CD4-positive, alpha-beta T cell (primary cell): ENCODE data around the gene CIRBP. TPM values are rescaled to one million over a fixed set of nuclear protein-coding genes. Genes with fewer than 3 reads are reported as not detected.

Experiments
- ATAC-seq: fragments of 200-7000 bp; cut with Tn5 transposase; one replicate; pipeline ENCODE4 v1.10.0; 2022; ENCODE audit warnings: mild to moderate bottlenecking; ENCODE audit not compliant: poor library complexity
- CTCF ChIA-PET: fragments of 350-600 bp; sonication (Branson Sonifier 250); formaldehyde crosslinking; loops from one replicate; lab custom pipeline; 2021; ENCODE audit warnings: antibody characterized with exemption, inconsistent platforms; lab: Charles Lee
- POLR2A ChIA-PET: fragments of 350-600 bp; sonication (Branson Sonifier 250); formaldehyde crosslinking; loops from one replicate; lab custom pipeline; 2021; ENCODE audit warnings: antibody characterized with exemption, inconsistent platforms; lab: Charles Lee
- DNase-seq, 14 experiments: peaks; one replicate each; pipeline ENCODE4 v3.0.0-alpha.2; 2013 to 2020; ENCODE audit warnings: mixed read lengths in 2 of 14
- H3K27ac ChIP-seq, 2 donors: one replicate each; pipeline versions ENCODE4 v1.5.1 to v1.7.0; 2013; ENCODE audit warnings: low read length in 2 of 2, low read depth in 1 of 2, mild to moderate bottlenecking in 1 of 2
- H3K27me3 ChIP-seq, 2 experiments: 1 replicate in 1 of 2; 2 replicates in 1 of 2; pipeline versions ENCODE4 v1.6.1 to v1.7.0; 2013; ENCODE audit warnings: low read length in 2 of 2, control low read depth in 1 of 2, mild to moderate bottlenecking in 1 of 2, moderate library complexity in 1 of 2; ENCODE audit not compliant: insufficient read depth in 2 of 2, control insufficient read depth in 1 of 2
- H3K36me3 ChIP-seq: one replicate; pipeline ENCODE4 v1.6.1; 2013; ENCODE audit warnings: low read length, control low read depth; ENCODE audit not compliant: insufficient read depth
- H3K4me1 ChIP-seq: one replicate; pipeline ENCODE4 v1.6.1; 2013; ENCODE audit warnings: low read length, control low read depth; ENCODE audit not compliant: insufficient read depth
- H3K4me3 ChIP-seq: one replicate; pipeline ENCODE4 v1.5.1; 2013; ENCODE audit warnings: mild to moderate bottlenecking, low read length, moderate library complexity
- H3K9me3 ChIP-seq, 2 experiments: 1 replicate in 1 of 2; 2 replicates in 1 of 2; pipeline versions ENCODE4 v1.6.1 to v1.7.0; 2013; ENCODE audit warnings: low read length in 2 of 2, mild to moderate bottlenecking in 2 of 2, control low read depth in 1 of 2, moderate library complexity in 1 of 2; ENCODE audit not compliant: control insufficient read depth in 1 of 2, insufficient read depth in 1 of 2
- H3K27ac Mint-ChIP-seq: one replicate; pipeline ENCODE4 v1.8.0; 2020; ENCODE audit warnings: mixed read lengths
- H3K27me3 Mint-ChIP-seq: one replicate; pipeline ENCODE4 v1.8.0; 2021; ENCODE audit warnings: mixed read lengths
- H3K36me3 Mint-ChIP-seq: one replicate; pipeline ENCODE4 v1.8.0; 2021; ENCODE audit warnings: low read depth, mixed read lengths
- H3K4me1 Mint-ChIP-seq: one replicate; pipeline ENCODE4 v1.8.0; 2021; ENCODE audit warnings: low read depth, mixed read lengths
- H3K4me3 Mint-ChIP-seq: one replicate; pipeline ENCODE4 v1.8.0; 2020; ENCODE audit warnings: mild to moderate bottlenecking, mixed read lengths
- H3K9me3 Mint-ChIP-seq: one replicate; pipeline ENCODE4 v1.8.0; 2020; ENCODE audit warnings: mixed read lengths
- CTCF ChIP-seq: fragments of 200-600 bp; IDR thresholded peaks from one replicate; pipeline ENCODE4 v1.8.0; 2022; ENCODE audit warnings: antibody characterized with exemption, mild to moderate bottlenecking
- intact Hi-C, 2 experiments: fragments of 100-400 bp; cut with DNase I in 1 of 2; cut with micrococcal nuclease in 1 of 2; formaldehyde crosslinking; loops; one replicate each; pipeline versions ENCODE4 v1.15.1 to v1.9.0; 2023 to 2025; cut with DNase I, micrococcal nuclease
- total RNA-seq, 174 experiments: library from RNA in 2 of 174; stranded (reverse) in 2 of 174; gene quantifications; one replicate each; pipeline ENCODE4 v1.2.3 and lab custom pipeline; 2021 to 2026

CIRBP gene
- total RNA-seq, 2 experiments from 2014 or later: 614 to 628 TPM

- Mint-ChIP-seq H3K27me3 (no peaks in the 10 kb centered on the region), H3K36me3 (peaks cover 25% of the 10 kb centered on the region), H3K4me3 (peak overlapping the region; percentile 97), H3K27ac (peak overlapping the region; percentile 92), H3K9me3 (no peaks in the 10 kb centered on the region), H3K4me1 (peaks cover 10% of the 10 kb centered on the region)
- Histone ChIP-seq H3K9me3 (no peaks in the 10 kb centered on the region), H3K4me1 (peaks cover 55% of the 10 kb centered on the region), H3K4me3 (peak overlapping the region; percentile 71), H3K36me3 (peaks cover 19% of the 10 kb centered on the region), H3K27me3 (no peaks in the 10 kb centered on the region), H3K27ac (peak overlapping the region; percentile 69 to 86)
- DNase-seq (peak; percentile 90 to 99 (median 96)), ATAC-seq (peak; percentile 55)
- CTCF ChIA-PET: interaction anchor here (0.7 to 1.1 kb wide), 5 partner anchors 12 to 28 kb away, joined by 3 to 12 read pairs (median 4); no protein-coding TSS in a partner anchor
- POLR2A ChIA-PET: interaction anchor here (0.9 to 2.3 kb wide), 7 partner anchors 11 to 26 kb away, joined by 3 to 57 read pairs (median 9); partner anchors contain the start of genes CIRBP and FAM174C
- intact Hi-C loops: loop anchor here (1.0 to 10.0 kb wide), 5 partner anchors 10 to 455 kb away; partner anchors contain the start of genes CNN2 (in 1 of the 2), PTBP1 (in 1 of the 2), RNU6-2 (in 1 of the 2) and TMEM259 (in 1 of the 2)
- TF ChIP-seq CTCF: no peak
These were observed 19.7 kb upstream of the CIRBP start for GRCh38 chr19:1249298-1249989.

- Histone ChIP-seq H3K27me3 (no peaks in the 10 kb centered on the region), H3K36me3 (peaks cover 24% of the 10 kb centered on the region), H3K27ac (peak overlapping the region; percentile 61 to 86), H3K4me1 (peaks cover 55% of the 10 kb centered on the region), H3K4me3 (peak overlapping the region; percentile 71), H3K9me3 (no peaks in the 10 kb centered on the region)
- POLR2A ChIA-PET: interaction anchor here (0.9 to 2.3 kb wide), 6 partner anchors 10 to 25 kb away, joined by 3 to 57 read pairs (median 6); partner anchors contain the start of genes CIRBP and FAM174C
- peak overlapping the region; percentile 97 for H3K4me3 Mint-ChIP-seq
- H3K36me3 Mint-ChIP-seq: peaks cover 30% of the 10 kb centered on the region
- DNase-seq: no peak
- intact Hi-C loops: loop anchor here (1.0 to 10.0 kb wide), 6 partner anchors 9 to 455 kb away; partner anchors contain the start of genes CNN2 (in 1 of the 2), PTBP1 (in 1 of the 2), RNU6-2 (in 1 of the 2) and TMEM259 (in 1 of the 2)
- no peak for ATAC-seq
- CTCF ChIA-PET: no interaction called here
- no peaks in the 10 kb centered on the region for H3K9me3 Mint-ChIP-seq
- TF ChIP-seq CTCF: no peak
- H3K27me3 Mint-ChIP-seq: no peaks in the 10 kb centered on the region
- peak overlapping the region; percentile 92 for H3K27ac Mint-ChIP-seq
- peaks cover 11% of the 10 kb centered on the region for H3K4me1 Mint-ChIP-seq
These were observed 19.1 kb upstream of the CIRBP start for GRCh38 chr19:1249990-1250436.

GRCh38 chr19:1250437-1251260 is 18.5 kb upstream of the CIRBP start:
- H3K4me1 ChIP-seq: peaks cover 56% of the 10 kb centered on the region
- ChIA-PET POLR2A (interaction anchor here (0.9 to 3.7 kb wide), 7 partner anchors 9 to 25 kb away, joined by 3 to 193 read pairs (median 9); partner anchors contain the start of genes CIRBP and FAM174C), CTCF (no interaction called here)
- no peaks in the 10 kb centered on the region for H3K9me3 Mint-ChIP-seq
- H3K36me3 ChIP-seq: peaks cover 30% of the 10 kb centered on the region
- H3K9me3 ChIP-seq: no peaks in the 10 kb centered on the region
- peak overlapping the region; percentile 87 for H3K4me3 ChIP-seq
- DNase-seq (peak in 12 of 14 experiments; percentile 50 to 87 (median 65)), ATAC-seq (no peak)
- peaks cover 36% of the 10 kb centered on the region for H3K36me3 Mint-ChIP-seq
- H3K27ac ChIP-seq: peak overlapping the region; percentile 87
- H3K27ac Mint-ChIP-seq: peak overlapping the region; percentile 97
- no peaks in the 10 kb centered on the region for H3K27me3 ChIP-seq
- no peak for TF ChIP-seq CTCF
- intact Hi-C loops: loop anchor here in 1 of 2 experiments (5.0 kb wide), 1 partner anchor 173 kb away; no protein-coding TSS in a partner anchor
- peaks cover 11% of the 10 kb centered on the region for H3K4me1 Mint-ChIP-seq
- H3K27me3 Mint-ChIP-seq: no peaks in the 10 kb centered on the region
- H3K4me3 Mint-ChIP-seq: peak overlapping the region; percentile 97
